HCT116 (cell line): ENCODE measurements around the gene FAM118A. TPM values are rescaled to one million over a fixed set of nuclear protein-coding genes. Genes with fewer than 3 reads are reported as not detected.

Experiments used
- ATAC-seq: fragments of 200-7000 bp; cut with Tn5 transposase; 2 replicates; pipeline ENCODE4 v1.9.1; 2020; ENCODE audit warnings: mild to moderate bottlenecking, moderate library complexity
- Bru-seq: library from RNA; stranded (reverse); fragments of 400-500 nt; gene quantifications from one replicate; lab custom pipeline; 2021; lab: Mats Ljungman, UMichigan
- BruChase-seq, 2 experiments: library from RNA; stranded (reverse); fragments of 400-500 nt; gene quantifications; one replicate each; lab custom pipeline; 2021; lab: Mats Ljungman, UMichigan
- BruUV-seq: library from RNA; stranded (reverse); fragments of 400-500 nt; replicated peaks from 2 replicates; lab custom pipeline; 2021; lab: Mats Ljungman, UMichigan
- CTCF ChIA-PET: fragments of 300-600 bp; sonication (Branson Sonifier 250); formaldehyde crosslinking; loops from one replicate; lab custom pipeline; 2021; ENCODE audit warnings: antibody characterized with exemption; lab: Charles Lee
- POLR2A ChIA-PET: fragments of 300-600, 350-600 bp; sonication (Branson Sonifier 250); formaldehyde crosslinking; loops from one replicate; lab custom pipeline; 2021; ENCODE audit warnings: antibody characterized with exemption; lab: Charles Lee
- RAD21 ChIA-PET, 2 experiments: fragments of 300-600 bp; sonication (Branson Sonifier 250); formaldehyde crosslinking; loops; one replicate each; lab custom pipeline; 2023; ENCODE audit warnings: low total read pairs in 2 of 2; ENCODE audit not compliant: uncharacterized antibody in 2 of 2, unreplicated experiment in 2 of 2, low non-redundant PET in 1 of 2; lab: Charles Lee
- DNase-seq: peaks from one replicate; pipeline ENCODE4 v3.0.0-alpha.2; 2010; ENCODE audit warnings: low read depth, low spot score
- H2AFZ ChIP-seq: fragments of 200-600 bp; shearing (Covaris generic), sonication (generic); 2 replicates; pipeline ENCODE4 v1.6.1; 2017; ENCODE audit warnings: low read depth, mixed run types, mixed read lengths, antibody characterized with exemption, low read length; ENCODE audit not compliant: poor library complexity, severe bottlenecking
- H3K27ac ChIP-seq: 2 replicates; pipeline ENCODE4 v1.5.1; 2012; ENCODE audit warnings: low read depth, low read length
- H3K27me3 ChIP-seq: fragments of 200-600 bp; sonication (generic); 2 replicates; pipeline ENCODE4 v1.6.1; 2016; ENCODE audit warnings: mixed run types, low read length, mixed read lengths; ENCODE audit not compliant: insufficient read depth
- H3K36me3 ChIP-seq, 2 experiments: fragments of 200-500 bp in 1 of 2; fragments of 200-600 bp in 1 of 2; sonication (Bioruptor generic) in 1 of 2; sonication (generic) in 1 of 2; 2 replicates each; pipeline versions ENCODE4 v1.5.1 to v1.6.1; 2014 to 2016; ENCODE audit warnings: low read length in 2 of 2, inconsistent platforms in 1 of 2, mixed read lengths in 1 of 2, mixed run types in 1 of 2; ENCODE audit not compliant: insufficient read depth in 2 of 2, control insufficient read depth in 1 of 2
- H3K4me1 ChIP-seq, 2 experiments: fragments of 200-600 bp in 1 of 2; sonication (generic) in 1 of 2; 2 replicates each; pipeline versions ENCODE4 v1.5.1 to v1.6.1; 2012 to 2017; ENCODE audit warnings: low read length in 2 of 2, inconsistent platforms in 1 of 2, mild to moderate bottlenecking in 1 of 2, mixed read lengths in 1 of 2, mixed run types in 1 of 2, moderate library complexity in 1 of 2; ENCODE audit not compliant: insufficient read depth in 2 of 2, control insufficient read depth in 1 of 2
- H3K4me2 ChIP-seq: fragments of 200-600 bp; sonication (generic); 2 replicates; pipeline ENCODE4 v1.6.1; 2017; ENCODE audit warnings: mixed run types, low read length, mixed read lengths
- H3K4me3 ChIP-seq, 2 experiments: fragments of 200-600 bp in 1 of 2; sonication (generic) in 1 of 2; replicated peaks in 1 of 2; 2 replicates each; pipeline ENCODE4 v1.5.1; 2011 to 2016; ENCODE audit warnings: low read length in 2 of 2, control low read depth in 1 of 2, low read depth in 1 of 2, mild to moderate bottlenecking in 1 of 2, mixed read lengths in 1 of 2, mixed run types in 1 of 2
- H3K79me2 ChIP-seq: fragments of 200-600 bp; sonication (generic); 2 replicates; pipeline ENCODE4 v1.6.1; 2017; ENCODE audit warnings: mild to moderate bottlenecking, mixed run types, low read length, moderate library complexity, mixed read lengths; ENCODE audit not compliant: insufficient read depth
- H3K9ac ChIP-seq: fragments of 200-600 bp; sonication (generic); 2 replicates; pipeline ENCODE4 v1.6.1; 2016; ENCODE audit warnings: low read length, mixed read lengths
- H3K9me2 ChIP-seq: fragments of 200-600 bp; sonication (generic), shearing (Covaris generic); 2 replicates; pipeline ENCODE4 v1.6.1; 2017; ENCODE audit warnings: mixed run types, mild to moderate bottlenecking, moderate library complexity; ENCODE audit not compliant: insufficient read depth
- H3K9me3 ChIP-seq, 2 experiments: fragments of 200-500 bp in 1 of 2; fragments of 200-600 bp in 1 of 2; sonication (Bioruptor generic) in 1 of 2; sonication (generic) in 1 of 2; 2 replicates each; pipeline ENCODE4 v1.6.1; 2014 to 2017; ENCODE audit warnings: low read length in 2 of 2, mixed read lengths in 2 of 2, inconsistent platforms in 1 of 2, low read depth in 1 of 2, mild to moderate bottlenecking in 1 of 2, mixed run types in 1 of 2, moderate library complexity in 1 of 2; ENCODE audit not compliant: control insufficient read depth in 1 of 2, insufficient read depth in 1 of 2
- H4K20me1 ChIP-seq: fragments of 200-600 bp; sonication (generic), shearing (Covaris generic); 2 replicates; pipeline ENCODE4 v1.6.1; 2017; ENCODE audit warnings: mixed run types, mild to moderate bottlenecking, moderate library complexity; ENCODE audit not compliant: insufficient read depth
- CBX3 ChIP-seq: IDR thresholded peaks from 2 replicates; pipeline ENCODE4 v1.6.1; 2012; ENCODE audit warnings: low read depth
- CEBPB ChIP-seq: IDR thresholded peaks from 2 replicates; pipeline ENCODE4 v1.6.1; 2012; ENCODE audit warnings: low read depth
- EGR1 ChIP-seq: IDR thresholded peaks from 2 replicates; pipeline ENCODE4 v1.6.1; 2012; ENCODE audit warnings: low read depth
- ELF1 ChIP-seq: IDR thresholded peaks from 2 replicates; pipeline ENCODE4 v1.6.1; 2012; ENCODE audit warnings: low read depth, borderline replicate concordance
- EZH2 ChIP-seq: fragments of 200-600 bp; sonication (generic); IDR thresholded peaks from 2 replicates; pipeline ENCODE4 v1.6.1; 2017; ENCODE audit warnings: antibody characterized with exemption, mixed run types
- EZH2phosphoT487 ChIP-seq: fragments of 200-600 bp; IDR thresholded peaks from 2 replicates; pipeline ENCODE4 v1.6.1; 2018; ENCODE audit warnings: antibody characterized with exemption, borderline replicate concordance
- FOSL1 ChIP-seq: IDR thresholded peaks from 2 replicates; pipeline ENCODE4 v1.6.1; 2012; ENCODE audit warnings: low read depth
- JUND ChIP-seq: IDR thresholded peaks from 2 replicates; pipeline ENCODE4 v1.6.1; 2012
- POLR2A ChIP-seq: IDR thresholded peaks from 2 replicates; pipeline ENCODE4 v1.7.0; 2011; ENCODE audit warnings: borderline replicate concordance; ENCODE audit not compliant: insufficient read depth, insufficient read length; ENCODE audit errors: extremely low read depth
- POLR2AphosphoS5 ChIP-seq: IDR thresholded peaks from 2 replicates; pipeline ENCODE4 v1.6.1; 2011; ENCODE audit warnings: mild to moderate bottlenecking, low read depth, low read length, moderate library complexity
- RAD21 ChIP-seq: IDR thresholded peaks from 2 replicates; pipeline ENCODE4 v1.6.1; 2012; ENCODE audit warnings: low read depth, mild to moderate bottlenecking
- SIN3A ChIP-seq: IDR thresholded peaks from 2 replicates; pipeline ENCODE4 v1.6.1; 2012; ENCODE audit warnings: low read depth
- SP1 ChIP-seq: IDR thresholded peaks from 2 replicates; pipeline ENCODE4 v1.6.1; 2012; ENCODE audit warnings: low read depth
- SRF ChIP-seq: IDR thresholded peaks from 2 replicates; pipeline ENCODE4 v1.6.1; 2012; ENCODE audit warnings: low read depth
- TCF7L2 ChIP-seq: IDR thresholded peaks from 2 replicates; pipeline ENCODE4 v1.7.0; 2011; ENCODE audit warnings: borderline replicate concordance, inconsistent platforms; ENCODE audit not compliant: insufficient read depth, insufficient read length; ENCODE audit errors: extremely low read depth
- YY1 ChIP-seq: IDR thresholded peaks from 2 replicates; pipeline ENCODE4 v1.6.1; 2011; ENCODE audit warnings: low read length, low read depth, moderate library complexity, mild to moderate bottlenecking; ENCODE audit not compliant: insufficient replicate concordance; ENCODE audit errors: extremely low read depth
- ZFX ChIP-seq: fragments of 450-650 bp; IDR thresholded peaks from 2 replicates; pipeline ENCODE4 v1.6.1; 2017
- ZNF274 ChIP-seq: fragments of 200-500 bp; sonication (Bioruptor generic); IDR thresholded peaks from 2 replicates; pipeline ENCODE4 v1.6.1; 2014; ENCODE audit warnings: mild to moderate bottlenecking, low read depth, low read length, inconsistent platforms
- intact Hi-C: fragments of 100-400 bp; cut with micrococcal nuclease; formaldehyde crosslinking; loops from 2 replicates; pipeline ENCODE4 v1.10.0; 2022
- long read RNA-seq: library from polyadenylated mRNA; unstranded; transcript quantifications from one replicate; pipeline ENCODE4 v2.0.0, GENCODE V29; 2021; ENCODE audit not compliant: unreplicated experiment
- polyA plus RNA-seq: library from polyadenylated mRNA; unstranded; fragments of >200 nt; gene quantifications from 2 replicates; pipeline ENCODE4 v1.2.1, GENCODE V29; 2012; ENCODE audit warnings: missing spikeins
- total RNA-seq: library from RNA; stranded (reverse); gene quantifications from one replicate; pipeline ENCODE4 v1.2.1, GENCODE V29; 2021; ENCODE audit not compliant: unreplicated experiment
- TF ChIP-seq, protein P1 (sequence below), 3 experiments: fragments of 200-600 bp in 1 of 3; sonication (generic) in 1 of 3; IDR thresholded peaks in 2 of 3; conservative IDR thresholded peaks in 1 of 3; 2 replicates each; pipeline ENCODE4 v1.5.1; 2012 to 2017; ENCODE audit warnings: low read depth in 2 of 3, low read length in 2 of 3, antibody characterized with exemption in 1 of 3, borderline replicate concordance in 1 of 3, control low read depth in 1 of 3, mild to moderate bottlenecking in 1 of 3, mixed read lengths in 1 of 3, mixed run types in 1 of 3, moderate library complexity in 1 of 3; ENCODE audit not compliant: insufficient read depth in 1 of 3
- TF ChIP-seq, protein P2 (sequence below): IDR thresholded peaks from 2 replicates; pipeline ENCODE4 v1.6.1; 2012
- TF ChIP-seq, protein P3 (sequence below): IDR thresholded peaks from 2 replicates; pipeline ENCODE4 v1.6.1; 2011; ENCODE audit warnings: mild to moderate bottlenecking, low read length, moderate library complexity; ENCODE audit not compliant: insufficient replicate concordance; ENCODE audit errors: extremely low read depth
- TF ChIP-seq, protein P4 (sequence below): IDR thresholded peaks from 2 replicates; pipeline ENCODE4 v1.6.1; 2012

FAM118A gene
- 43.2 TPM for total RNA-seq
- polyA plus RNA-seq: 21.3 and 22.5 TPM in 2 replicates
- Bru-seq, nascent RNA: percentile 76 among the genes with signal in this experiment
- BruChase-seq, experiment 1, labeled RNA remaining after a 6-hour chase: percentile 78 among the genes with signal in this experiment
- BruChase-seq, experiment 2, labeled RNA remaining after a 2-hour chase: percentile 86 among the genes with signal in this experiment
- long read RNA-seq, partial matches to known transcripts: 6 of 50 reads
- long read RNA-seq, other reads (novel, unspliced or antisense): 43 of 50 reads

DNA sequence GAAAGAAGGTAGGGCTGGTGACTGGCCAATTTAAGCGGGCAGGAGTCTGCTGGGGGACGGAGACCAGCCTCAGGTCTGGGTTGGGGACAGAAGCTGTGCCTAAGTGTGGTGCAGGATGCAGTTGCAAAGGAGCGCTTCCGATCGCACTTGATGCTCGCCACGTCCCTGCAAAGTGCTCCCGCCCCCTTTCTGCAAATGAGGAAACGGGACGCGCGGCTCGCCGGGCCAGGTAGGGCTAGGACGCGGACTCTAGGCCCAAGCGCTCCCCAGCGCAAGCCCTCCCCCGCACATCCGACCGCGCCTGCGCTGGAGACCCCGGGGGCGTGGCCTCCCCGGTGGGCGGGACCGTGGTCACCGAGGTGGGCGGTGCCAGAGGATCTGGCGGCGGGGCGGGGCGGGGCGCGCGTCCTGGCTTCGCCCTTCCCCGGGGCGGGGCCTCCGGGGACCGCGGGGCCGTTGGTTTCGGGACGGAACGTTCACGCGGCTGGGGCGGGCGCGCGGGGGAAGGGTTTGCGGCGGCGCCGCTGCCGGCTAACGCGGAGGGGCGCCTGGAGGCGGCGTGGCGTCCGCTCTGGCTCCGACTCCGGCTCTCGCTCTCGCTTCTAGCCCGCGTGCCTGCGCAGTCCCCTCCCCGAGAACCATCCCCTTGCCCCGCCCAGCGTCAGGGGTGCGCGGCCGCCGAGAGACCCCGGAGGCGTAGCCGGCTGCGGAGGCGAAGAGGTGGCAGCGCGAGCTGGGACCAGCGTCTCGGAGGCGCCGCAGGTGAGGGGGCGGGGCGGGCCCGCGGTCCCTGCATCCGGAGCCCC is at the start of gene FAM118A:
Gene FAM118A (plus strand): TSS at position 513 of the 806 bp plus-strand sequence. CDS start 12,446 bp downstream, outside the sequence.
- Histone ChIP-seq H3K79me2 (peaks cover 44% of the 10 kb centered on the region), H3K36me3 (peaks cover 0 to 2% of the 10 kb centered on the region in 2 experiments; a peak in 2 of 4 replicates), H3K9me2 (no peaks in the 10 kb centered on the region), H3K4me2 (peak within 1 kb of the TSS; percentile 89), H4K20me1 (no peaks in the 10 kb centered on the region), H2AFZ (no peak within 1 kb of the TSS), H3K9me3 (no peaks in the 10 kb centered on the region), H3K27ac (peak within 1 kb of the TSS; percentile 95), H3K4me1 (peaks cover 29 to 38% of the 10 kb centered on the region in 2 experiments), H3K27me3 (no peaks in the 10 kb centered on the region), H3K4me3 (peak within 1 kb of the TSS; percentile 90 to 91), H3K9ac (peak within 1 kb of the TSS; percentile 94)
- DNase-seq (peak; percentile 73), ATAC-seq (peak; percentile 86)
- no TSS peak for BruUV-seq
- ChIA-PET RAD21 (no interaction called here), POLR2A (no interaction called here), CTCF (no interaction called here)
- intact Hi-C loops: no loop called here
- TF ChIP-seq YY1: peak; percentile 24
- peak; percentile 81 for TF ChIP-seq ZFX
- TF ChIP-seq, protein P1, sequence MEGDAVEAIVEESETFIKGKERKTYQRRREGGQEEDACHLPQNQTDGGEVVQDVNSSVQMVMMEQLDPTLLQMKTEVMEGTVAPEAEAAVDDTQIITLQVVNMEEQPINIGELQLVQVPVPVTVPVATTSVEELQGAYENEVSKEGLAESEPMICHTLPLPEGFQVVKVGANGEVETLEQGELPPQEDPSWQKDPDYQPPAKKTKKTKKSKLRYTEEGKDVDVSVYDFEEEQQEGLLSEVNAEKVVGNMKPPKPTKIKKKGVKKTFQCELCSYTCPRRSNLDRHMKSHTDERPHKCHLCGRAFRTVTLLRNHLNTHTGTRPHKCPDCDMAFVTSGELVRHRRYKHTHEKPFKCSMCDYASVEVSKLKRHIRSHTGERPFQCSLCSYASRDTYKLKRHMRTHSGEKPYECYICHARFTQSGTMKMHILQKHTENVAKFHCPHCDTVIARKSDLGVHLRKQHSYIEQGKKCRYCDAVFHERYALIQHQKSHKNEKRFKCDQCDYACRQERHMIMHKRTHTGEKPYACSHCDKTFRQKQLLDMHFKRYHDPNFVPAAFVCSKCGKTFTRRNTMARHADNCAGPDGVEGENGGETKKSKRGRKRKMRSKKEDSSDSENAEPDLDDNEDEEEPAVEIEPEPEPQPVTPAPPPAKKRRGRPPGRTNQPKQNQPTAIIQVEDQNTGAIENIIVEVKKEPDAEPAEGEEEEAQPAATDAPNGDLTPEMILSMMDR (IDR thresholded peaks at IDR 0.05 in 2 of 3, conservative IDR thresholded peaks at IDR 0.05 in 1 of 3; ENCODE audit: borderline replicate concordance in 1 of 3, insufficient read depth in 1 of 3, low read depth in 2 of 3, low read length in 2 of 3): no peak
- TF ChIP-seq CBX3: no peak
- no peak for TF ChIP-seq ZNF274
- TF ChIP-seq, protein P2, sequence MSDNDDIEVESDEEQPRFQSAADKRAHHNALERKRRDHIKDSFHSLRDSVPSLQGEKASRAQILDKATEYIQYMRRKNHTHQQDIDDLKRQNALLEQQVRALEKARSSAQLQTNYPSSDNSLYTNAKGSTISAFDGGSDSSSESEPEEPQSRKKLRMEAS: peak; percentile 79
- no peak for TF ChIP-seq CEBPB
- peak; percentile 88 for TF ChIP-seq POLR2A
- TF ChIP-seq EGR1: peak; percentile 95
- TF ChIP-seq EZH2: no peak
- TF ChIP-seq EZH2phosphoT487: no peak
- peak; percentile 79 for TF ChIP-seq SIN3A
- TF ChIP-seq SP1: peak; percentile 49
- TF ChIP-seq, protein P3, sequence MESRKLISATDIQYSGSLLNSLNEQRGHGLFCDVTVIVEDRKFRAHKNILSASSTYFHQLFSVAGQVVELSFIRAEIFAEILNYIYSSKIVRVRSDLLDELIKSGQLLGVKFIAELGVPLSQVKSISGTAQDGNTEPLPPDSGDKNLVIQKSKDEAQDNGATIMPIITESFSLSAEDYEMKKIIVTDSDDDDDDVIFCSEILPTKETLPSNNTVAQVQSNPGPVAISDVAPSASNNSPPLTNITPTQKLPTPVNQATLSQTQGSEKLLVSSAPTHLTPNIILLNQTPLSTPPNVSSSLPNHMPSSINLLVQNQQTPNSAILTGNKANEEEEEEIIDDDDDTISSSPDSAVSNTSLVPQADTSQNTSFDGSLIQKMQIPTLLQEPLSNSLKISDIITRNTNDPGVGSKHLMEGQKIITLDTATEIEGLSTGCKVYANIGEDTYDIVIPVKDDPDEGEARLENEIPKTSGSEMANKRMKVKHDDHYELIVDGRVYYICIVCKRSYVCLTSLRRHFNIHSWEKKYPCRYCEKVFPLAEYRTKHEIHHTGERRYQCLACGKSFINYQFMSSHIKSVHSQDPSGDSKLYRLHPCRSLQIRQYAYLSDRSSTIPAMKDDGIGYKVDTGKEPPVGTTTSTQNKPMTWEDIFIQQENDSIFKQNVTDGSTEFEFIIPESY: no peak
- no peak; the same call in 1 of the 2 replicates for TF ChIP-seq ELF1
- no peak for TF ChIP-seq JUND
- TF ChIP-seq SRF: no peak
- no peak for TF ChIP-seq FOSL1
- no peak for TF ChIP-seq TCF7L2
- TF ChIP-seq, protein P4, sequence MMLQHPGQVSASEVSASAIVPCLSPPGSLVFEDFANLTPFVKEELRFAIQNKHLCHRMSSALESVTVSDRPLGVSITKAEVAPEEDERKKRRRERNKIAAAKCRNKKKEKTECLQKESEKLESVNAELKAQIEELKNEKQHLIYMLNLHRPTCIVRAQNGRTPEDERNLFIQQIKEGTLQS: no peak
- no peak for TF ChIP-seq RAD21
- TF ChIP-seq POLR2AphosphoS5: peak; percentile 89
